NCI-H2196 treated with DMSO at 0.1 percent for 48 hours (cell line): ENCODE data around the gene IFFO2.
A peak's percentile ranks its signal among the peaks of the same experiment; 100 is the strongest.

Experiments used
- DNase-seq: peaks from one replicate; lab custom pipeline; 2025; ENCODE audit not compliant: unreplicated experiment; lab: John Stamatoyannopoulos, UW

The IFFO2 gene

DNA sequence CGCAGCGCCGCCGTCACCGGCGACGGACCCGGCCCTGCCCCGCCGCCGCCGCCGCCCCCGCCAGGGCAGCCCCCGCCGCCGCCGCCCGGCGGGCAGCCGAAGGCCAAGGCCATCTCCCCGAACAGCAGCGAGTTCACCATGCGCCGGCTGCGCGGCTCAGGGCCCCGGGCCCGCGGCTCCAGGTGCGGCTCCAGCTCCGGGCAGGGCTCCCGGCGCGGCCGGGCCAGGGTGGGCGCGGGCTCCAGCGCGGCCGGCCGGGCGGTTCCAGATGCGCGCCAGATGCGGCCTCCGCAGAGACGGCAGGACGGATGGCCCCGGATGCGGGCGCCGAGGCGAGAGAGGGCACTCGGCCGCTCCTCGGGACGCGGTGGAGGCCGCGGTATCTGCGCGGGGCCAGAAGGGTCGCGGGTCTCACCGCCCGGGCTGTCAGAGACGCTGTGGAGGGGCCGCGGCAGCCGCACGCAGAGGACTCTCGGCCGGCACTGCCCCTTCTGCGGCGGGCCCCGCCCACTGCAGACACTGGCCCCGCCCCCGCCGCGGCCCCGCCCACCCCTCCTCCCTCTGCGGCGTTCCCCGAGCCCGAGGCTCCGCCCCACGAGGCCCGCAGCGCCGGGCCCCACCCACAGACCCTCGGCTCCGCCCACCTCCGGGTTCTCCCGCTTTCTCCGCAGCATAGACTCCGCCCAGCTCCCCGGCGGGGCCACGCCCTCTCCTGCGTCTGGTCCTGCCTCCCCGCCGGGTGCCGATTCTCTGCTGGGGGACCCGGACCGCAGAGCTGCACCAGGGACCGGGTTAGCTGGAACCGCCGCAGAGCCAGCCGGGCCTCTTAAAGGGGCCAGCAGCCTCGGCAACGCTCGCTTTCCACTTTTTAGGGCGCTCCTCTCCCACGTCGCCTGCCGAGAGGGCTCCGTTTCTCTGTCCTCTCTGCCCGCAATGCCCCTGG lies at the start of gene IFFO2:
Gene IFFO2, minus strand, starts transcription at position 484 of the 943 bp plus-strand sequence. Its CDS starts 344 bp downstream, at position 140.
- peak; percentile 88 for DNase-seq

DNA sequence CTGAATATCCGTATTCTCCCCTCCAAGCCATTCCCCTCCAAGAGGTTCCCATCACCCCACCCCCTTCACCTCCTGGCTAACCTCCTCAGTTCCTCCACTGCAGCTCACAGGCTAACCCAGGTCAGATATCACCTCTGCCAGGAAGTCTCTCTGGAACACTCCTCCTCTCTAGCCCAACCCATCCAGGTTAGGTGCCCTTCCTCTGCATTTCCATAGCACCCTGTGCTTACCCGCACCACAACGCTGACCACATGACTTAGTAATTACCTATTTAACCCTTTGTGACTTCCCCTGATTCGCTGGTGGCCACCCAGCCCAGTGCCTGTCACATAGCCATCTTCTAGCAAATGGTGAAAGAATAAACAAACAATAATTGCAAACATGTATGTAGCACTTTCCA lies 49.5 kb upstream of the IFFO2 start:
- DNase-seq, result no peak

DNA sequence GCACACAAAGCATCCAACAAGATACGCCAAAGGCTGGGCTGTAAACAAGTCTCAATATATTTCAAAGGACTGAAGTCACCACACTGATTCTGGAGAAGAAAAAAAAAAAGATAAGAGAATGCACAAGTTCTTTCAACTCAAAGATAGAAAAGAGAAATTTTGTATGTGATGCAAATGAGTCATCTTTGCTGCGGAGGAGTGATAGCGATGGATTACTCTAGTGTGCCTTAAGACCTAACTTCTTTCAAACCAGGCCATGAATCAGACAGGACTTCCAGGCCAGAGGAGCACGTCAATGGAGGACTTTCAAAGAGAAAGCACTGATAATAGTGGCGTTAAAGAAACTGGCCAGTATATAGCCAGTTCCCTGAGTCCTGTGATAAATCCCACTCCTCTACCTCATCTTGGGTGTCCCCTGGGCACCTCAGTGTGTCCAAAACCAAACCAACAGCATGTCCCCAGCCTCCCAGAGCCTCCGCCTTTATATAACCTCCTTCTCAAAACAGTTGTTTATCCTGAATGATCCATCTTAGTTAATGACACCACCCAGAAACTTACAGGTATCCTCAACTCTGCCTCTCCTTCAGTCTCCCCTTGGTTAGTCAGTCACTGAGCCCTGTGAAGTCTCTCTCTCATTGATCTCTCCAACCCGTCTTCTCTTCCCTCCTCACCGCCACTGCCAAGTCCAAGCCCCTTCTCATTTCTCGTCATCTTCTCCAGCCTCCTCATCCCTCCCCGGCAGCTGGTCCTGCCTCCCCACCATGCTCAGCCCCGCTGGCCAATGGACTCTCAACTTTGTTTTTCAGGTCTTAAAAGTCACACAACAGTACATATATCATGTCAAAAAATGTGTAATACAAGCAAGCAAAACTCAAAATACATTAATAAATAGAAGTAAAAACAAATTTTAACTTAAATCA lies 47.2 kb upstream of the IFFO2 start:
- DNase-seq, result no peak

DNA sequence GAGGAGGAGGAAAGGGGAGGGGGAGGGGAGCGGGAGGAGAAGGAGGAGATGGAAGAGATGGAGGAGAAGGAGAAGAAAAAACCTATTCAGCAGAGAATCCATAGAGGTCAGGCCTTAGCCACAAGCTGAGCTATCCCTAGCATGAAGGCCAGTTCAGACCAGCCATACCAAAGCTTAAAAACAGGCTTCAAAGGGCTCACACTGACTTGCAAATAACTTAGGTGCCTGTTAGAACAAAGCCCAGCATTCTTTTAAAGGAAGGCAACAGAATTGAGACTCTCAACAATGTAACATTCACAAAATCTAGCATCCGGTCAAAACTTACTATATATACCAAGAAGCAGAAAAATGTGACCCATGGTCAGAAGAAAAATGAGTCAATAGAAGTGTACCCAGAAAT lies 43.6 kb upstream of the IFFO2 start:
- DNase-seq, result no peak

DNA sequence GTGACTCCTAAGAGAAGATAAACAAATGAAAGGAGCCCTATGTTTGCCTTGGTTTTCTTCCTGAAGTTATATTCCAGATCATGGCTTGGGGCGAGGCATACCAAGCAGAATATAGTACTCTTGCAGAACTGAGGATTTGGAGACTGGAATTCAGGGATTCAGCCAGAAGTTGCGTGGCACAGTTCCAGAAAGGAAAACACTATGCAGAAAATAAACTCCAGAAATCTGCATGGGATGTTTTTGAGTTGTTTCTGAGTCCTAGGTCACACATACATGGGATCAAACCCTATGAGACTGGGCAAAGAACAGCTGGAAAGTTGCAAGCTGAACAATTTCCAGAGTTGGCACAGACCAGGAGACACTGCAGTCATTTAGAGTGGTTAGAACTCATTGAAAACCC lies 42.9 kb upstream of the IFFO2 start:
- no peak for DNase-seq

DNA sequence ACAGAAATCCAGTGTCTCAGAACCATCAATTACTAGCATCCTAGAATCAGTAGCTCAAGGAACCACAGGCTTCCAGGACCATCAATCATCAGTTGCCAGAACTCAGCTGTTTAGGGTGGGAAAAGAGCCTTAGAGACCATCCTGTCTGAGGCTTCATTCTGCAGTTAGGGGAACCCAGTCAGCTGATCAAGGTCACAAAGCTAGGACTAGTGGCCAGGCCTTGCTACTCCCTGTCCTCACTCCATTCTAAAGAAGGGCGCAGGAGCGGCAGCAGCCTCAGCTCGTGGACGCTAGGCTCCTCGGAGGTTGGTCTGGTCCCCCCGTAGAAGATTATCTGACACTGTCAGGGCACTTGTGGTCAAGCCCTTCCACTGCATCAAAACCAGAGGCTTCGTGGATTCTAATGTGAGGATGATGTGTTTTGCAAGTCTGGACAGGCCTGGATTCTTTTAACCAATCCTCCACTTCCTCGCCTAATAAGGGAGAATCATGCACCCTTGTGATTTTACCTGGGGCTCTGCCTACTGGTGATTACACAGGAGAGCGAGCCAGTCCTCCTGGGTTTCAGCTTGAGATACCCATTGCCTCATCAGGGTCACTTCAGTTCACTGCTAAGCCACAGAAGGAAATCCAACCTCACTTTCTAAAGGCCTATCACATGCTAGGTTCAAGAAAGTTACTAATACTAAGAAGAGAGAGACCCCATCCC lies 41.7 kb upstream of the IFFO2 start:
- no peak for DNase-seq

DNA sequence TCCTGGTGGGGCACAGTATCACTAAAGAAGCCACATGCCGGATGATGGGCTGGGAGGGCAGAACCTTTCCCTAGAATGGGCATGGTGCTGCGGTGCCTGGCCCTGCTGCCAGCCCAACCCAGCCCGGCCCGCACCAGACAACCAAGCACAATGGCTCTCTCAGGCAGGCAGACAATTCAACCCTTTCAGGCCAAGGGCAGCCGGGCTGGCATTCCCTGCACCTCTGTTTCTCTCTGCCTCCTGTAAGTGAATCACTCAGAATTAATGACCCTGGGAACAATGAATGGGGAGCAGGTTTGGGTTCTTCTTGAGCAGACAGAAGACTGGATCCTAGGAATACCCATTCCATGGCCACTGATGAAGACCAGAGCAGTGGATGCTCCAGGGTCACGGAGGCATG lies 41.0 kb upstream of the IFFO2 start:
- no peak for DNase-seq

DNA sequence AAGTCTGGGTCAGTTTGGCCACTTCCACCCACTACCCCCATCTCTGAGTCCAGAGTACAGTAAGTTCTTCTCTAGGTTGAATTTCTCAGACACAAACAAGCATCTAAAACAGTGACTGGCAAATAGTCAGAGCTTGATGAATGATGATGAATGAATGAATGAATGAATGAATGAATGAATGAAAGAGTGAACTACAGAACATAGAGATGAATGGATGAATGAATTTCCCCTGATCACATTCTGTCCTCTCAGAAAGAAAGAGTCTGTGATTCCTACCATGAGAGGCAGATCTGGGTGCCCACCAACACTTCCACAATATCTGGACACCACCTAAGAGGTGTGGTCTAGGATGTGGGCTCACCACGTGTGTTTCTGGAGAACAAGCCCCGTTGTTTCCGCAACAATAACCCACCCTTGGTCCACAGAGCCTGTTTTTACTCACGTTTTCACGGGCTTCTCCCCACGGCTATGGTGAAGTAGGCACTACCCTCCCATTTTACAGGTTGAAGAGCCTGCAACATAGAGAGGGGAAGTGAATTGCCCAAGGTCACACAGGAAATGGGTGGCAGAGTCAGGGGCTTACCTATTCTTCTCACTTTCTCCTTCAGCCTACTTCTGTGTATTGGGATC lies 40.2 kb upstream of the IFFO2 start:
- no peak for DNase-seq

DNA sequence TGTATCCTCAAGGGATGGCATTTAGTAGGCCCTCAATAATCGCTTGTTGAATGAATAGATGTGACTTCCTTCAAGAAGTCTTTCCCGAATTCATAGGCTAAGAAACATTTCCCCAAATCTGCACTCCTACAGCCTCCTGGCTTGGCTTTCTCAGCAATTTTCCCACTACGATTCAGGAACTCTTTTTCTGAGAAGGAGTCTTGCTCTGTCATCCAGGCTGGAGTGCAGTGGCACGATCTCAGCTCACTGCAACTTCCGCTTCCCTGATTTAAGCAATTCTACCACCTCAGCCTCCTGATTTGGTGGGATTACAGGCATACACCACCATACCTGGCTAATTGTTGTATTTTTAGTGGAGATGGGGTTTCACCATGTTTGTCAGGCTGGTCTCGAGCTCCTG lies 37.9 kb upstream of the IFFO2 start:
- no peak for DNase-seq

DNA sequence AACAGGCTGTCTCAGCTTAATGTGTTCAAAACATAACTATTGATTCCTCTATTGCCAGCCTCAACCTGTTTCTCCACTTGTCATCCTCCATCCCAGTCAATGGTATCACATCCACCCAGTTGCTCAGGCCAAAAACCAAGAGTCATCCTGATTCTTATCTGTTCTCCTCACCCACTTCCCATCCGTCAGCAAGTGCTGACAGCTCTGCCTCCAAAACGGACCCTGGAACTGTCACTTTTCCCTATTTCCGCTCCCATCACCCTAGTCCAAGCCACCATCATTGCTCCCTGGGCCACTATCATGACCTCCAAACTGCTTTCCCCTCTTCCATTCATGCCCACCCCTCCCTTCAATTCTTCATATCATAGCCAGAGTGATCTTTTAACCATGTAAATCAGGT lies 36.2 kb upstream of the IFFO2 start:
- no peak for DNase-seq

DNA sequence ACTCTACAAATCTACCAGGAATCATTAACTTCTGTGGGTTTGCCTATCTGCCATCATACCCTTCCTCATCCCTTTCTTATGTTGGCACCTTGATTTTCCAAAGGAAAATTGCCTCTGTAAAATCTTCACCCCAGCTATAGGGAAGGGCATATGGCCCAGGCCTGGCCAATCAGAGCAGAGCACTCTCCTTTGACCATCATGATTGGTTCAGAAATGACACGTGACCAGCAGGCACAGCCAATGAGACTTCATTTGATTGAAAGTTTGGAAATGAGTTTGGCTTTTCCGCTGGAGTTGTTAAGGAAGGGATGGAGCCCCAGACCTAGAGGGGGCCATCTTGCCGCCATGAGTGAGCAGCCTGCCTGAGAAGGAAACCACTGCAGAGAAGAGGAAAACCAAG lies 35.1 kb upstream of the IFFO2 start:
- DNase-seq, result no peak

DNA sequence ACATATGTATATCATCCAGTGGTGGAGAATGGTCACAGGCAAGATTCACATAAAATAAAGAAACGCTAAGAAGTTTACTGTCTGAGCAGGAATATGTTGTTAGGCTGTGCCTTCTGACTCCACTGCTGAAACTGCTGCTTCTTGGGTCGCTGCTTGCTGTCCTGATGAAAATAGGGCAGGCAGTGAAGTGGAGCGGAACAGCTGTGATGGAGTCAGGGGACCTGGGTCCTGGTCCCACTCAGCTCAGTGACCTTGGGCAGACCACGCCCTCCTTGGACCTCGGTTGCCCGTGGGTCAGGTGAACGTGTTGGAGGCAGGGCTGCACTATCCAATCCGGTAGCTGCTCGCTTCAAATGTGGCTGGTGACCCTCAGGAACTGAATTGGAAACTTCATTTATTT lies 33.4 kb upstream of the IFFO2 start:
- DNase-seq, result no peak

DNA sequence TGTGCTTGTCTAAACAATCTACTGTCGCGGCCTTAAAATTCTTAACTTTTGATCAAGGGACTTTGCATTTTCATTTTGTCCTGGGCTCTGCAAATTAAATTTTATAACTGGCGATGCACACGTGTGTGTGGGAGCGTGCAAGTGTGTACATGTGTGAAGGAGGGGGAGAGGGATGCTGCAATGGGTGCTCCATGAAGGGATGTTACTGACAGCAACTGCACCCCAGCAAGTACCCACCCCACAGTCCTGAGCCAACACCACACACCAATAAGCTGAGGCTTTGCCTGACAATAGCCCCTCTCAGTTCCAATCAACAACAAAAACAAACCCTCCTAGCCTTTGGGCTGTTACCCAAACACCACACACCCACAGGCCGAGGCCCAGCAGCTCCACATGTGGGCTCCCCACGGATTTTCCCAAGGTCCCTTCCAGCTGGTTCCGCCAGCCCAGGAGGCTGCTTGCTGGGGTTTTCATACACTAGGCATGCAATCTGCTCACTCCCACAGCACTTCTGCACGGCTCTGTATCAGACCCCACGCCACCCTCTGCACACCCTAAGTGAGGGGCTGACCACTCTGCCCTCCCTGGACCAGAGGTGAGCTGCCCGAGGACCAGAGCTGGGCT lies 32.8 kb upstream of the IFFO2 start:
- DNase-seq, result no peak

DNA sequence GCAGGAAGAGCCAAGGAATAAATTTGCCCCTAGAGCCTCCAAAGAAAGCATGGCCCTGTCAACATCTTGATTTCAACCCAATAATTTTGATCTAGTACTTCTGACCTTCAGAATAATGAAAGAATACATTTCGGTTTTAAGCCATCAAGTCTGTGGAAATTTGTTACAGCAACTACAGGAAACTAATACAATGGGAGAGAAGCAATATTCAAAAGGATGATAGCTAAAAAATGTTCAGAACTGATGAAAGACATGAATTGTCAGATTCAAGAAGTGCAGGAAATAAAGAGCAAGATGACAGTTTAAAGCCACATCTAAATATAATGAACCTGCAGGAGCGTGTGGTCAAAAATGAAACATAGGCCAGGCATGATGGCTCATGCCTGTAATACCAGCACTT lies 24.8 kb upstream of the IFFO2 start:
- DNase-seq, result no peak

DNA sequence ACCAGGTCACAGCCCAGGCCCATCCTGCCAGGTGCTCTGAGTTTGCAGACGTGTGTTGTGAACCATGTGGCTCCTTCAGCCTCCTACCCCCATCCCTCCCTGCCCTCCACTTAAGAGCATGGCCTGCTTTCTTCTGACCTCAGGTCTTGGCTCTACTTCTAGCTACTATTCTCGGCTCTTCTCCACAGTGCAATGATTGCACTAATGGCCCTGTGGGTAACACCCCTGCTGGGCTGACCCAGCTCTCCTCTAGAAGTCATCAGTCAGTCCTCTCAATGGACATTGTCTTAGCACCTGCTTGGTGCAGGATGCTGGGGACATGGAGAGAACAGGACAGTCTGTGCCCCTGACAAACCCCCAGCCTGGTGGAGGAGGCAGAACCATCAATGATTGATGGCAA lies 22.2 kb upstream of the IFFO2 start:
- DNase-seq, result no peak

DNA sequence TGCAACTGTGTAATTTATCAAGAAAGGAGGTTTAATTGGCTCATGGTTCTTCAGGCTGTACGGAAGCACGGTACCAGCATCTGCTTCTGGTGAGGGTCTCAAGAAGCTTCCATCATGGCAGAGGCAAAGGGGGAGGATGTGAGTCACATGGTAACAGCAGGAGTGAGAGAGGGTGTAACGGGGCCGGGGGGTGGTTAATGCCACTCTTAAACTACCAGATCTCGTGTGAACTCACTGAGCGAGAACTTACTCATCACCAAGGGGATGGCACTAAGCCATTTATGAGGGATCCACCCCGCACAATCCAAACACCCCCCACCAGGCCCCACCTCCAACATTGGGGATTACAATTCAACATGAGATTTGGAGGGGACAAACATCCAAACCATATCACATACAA lies 21.0 kb upstream of the IFFO2 start:
- DNase-seq, result no peak

DNA sequence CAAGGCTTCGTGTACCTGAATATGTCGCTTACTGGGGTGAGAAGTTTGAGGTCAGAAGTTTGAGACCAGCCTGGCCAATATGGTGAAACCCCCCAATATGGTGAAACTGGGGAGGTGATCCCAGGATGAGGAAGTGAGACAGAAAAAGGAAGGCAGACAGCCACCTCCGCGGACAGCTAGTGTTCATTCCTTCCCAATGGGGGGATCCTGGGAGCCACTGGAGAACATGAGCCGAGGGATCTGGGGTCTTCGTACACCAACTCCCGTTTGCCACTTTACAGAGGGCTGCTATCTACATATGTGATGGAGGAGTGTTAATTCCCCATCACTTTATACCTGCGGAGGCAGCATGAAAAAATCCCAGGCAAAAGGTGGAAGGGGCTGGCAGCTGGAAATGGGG lies 19.6 kb upstream of the IFFO2 start:
- DNase-seq, result no peak

DNA sequence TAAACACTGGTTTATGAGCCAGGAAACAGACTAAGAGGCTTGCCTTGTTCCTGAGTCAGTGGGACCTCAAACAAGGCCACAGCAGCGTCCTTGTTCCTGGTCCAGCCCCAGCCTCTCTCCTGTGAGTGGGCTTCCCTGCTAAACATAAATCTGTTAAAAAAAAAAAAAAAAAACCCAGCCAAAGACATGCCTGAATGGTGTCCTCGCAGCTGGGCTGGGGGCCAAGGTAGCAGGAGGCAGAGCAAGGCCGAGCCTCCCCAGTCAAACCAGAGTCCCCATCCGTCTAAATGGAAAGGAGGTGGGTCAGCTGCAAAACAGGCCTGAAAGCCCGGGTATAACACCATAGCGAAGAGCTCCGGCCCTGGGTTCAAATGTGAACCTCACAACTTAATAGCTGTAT lies 18.1 kb upstream of the IFFO2 start:
- no peak for DNase-seq

DNA sequence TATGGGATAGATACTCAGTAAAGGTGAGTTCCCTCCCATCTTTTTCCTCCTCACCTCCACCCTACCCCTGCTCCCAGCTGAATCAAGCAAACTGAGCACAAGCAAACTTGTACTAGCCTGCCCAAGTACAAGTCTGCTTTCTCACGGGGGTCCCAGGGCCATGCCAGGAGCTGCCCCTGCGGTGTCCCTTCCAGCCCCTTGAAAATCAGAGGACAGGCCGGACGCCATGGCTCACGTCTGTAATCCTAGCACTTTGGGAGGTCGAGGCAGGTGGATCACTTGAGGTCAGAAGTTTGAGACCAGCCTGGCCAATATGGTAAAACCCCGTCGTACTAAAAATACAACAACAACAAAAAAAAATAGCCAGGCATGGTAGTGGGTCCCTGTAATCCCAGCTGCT lies 17.5 kb upstream of the IFFO2 start:
- DNase-seq, result no peak

DNA sequence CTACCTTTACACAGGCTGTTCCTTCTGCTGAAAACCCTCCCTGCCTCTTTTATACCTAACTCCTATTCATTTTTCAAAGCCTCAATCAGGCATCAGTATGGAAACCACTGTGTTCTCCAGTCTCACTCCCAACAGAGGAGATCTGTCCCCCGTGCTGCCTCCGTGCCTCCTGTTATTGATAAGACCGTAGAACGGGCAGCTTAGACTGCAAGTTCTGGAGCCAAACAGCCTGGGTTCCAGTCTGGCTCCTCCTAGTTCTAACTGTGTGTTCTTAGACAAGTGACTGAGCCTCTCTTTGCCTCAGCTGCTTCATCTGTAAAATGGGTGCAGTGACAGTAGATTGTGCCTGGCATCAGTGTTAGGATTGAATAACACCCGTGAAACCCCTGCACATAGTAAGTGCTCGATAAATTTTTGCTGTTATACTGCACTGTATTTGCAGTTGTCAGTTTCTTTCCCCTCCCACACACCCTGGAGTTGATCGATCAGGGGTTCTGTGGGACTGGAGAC lies 17.0 kb upstream of the IFFO2 start:
- DNase-seq, result no peak
